Cardiac muscle cell (in vitro differentiated cells and primary cell): ENCODE measurements around the gene PHTF1. TPM values are rescaled to one million over a fixed set of nuclear protein-coding genes. Genes with fewer than 3 reads are reported as not detected.

ENCODE experiments used
- DNase-seq, 2 donors: peaks; one replicate each; pipeline versions ENCODE4 v3.0.0 to v3.0.0-alpha.2; 2010 to 2017; ENCODE audit warnings: low read depth in 1 of 2, low spot score in 1 of 2
- H3K27ac ChIP-seq: fragments of 200-600 bp; sonication (generic); 2 replicates; pipeline ENCODE4 v1.5.1; 2016
- H3K27me3 ChIP-seq: fragments of 200-600 bp; sonication (generic); 2 replicates; pipeline ENCODE4 v1.6.0; 2016; ENCODE audit warnings: control low read depth
- H3K36me3 ChIP-seq: fragments of 200-600 bp; sonication (generic); 2 replicates; pipeline ENCODE4 v1.5.1; 2016; ENCODE audit warnings: control low read depth
- H3K4me1 ChIP-seq: fragments of 200-600 bp; sonication (generic); 2 replicates; pipeline ENCODE4 v1.8.1; 2017; ENCODE audit warnings: low read depth, mild to moderate bottlenecking, mixed run types
- H3K4me3 ChIP-seq: fragments of 200-600 bp; sonication (generic); 2 replicates; pipeline ENCODE4 v1.5.1; 2016; ENCODE audit warnings: mild to moderate bottlenecking
- H3K9me3 ChIP-seq: fragments of 200-600 bp; sonication (generic); 2 replicates; pipeline ENCODE4 v1.5.1; 2017; ENCODE audit warnings: low read depth, mild to moderate bottlenecking, control low read depth
- polyA plus RNA-seq: library from polyadenylated mRNA; unstranded; fragments of >200 nt; fragmentation: Nextera tagmentation; extraction: Ambion mirVana; gene quantifications from 2 replicates; pipeline ENCODE4 v1.2.1, GENCODE V29; 2016
- total RNA-seq: library from RNA; depleted of rRNA; stranded (reverse); fragments of >200 nt; gene quantifications from 2 replicates; pipeline ENCODE4 v1.2.3, GENCODE V29; 2016
- TF ChIP-seq, protein P1 (sequence below): IDR thresholded peaks from 2 replicates; pipeline ENCODE4 v1.5.1; 2012; ENCODE audit warnings: low read depth, mild to moderate bottlenecking, low read length

The PHTF1 gene
- total and polyA plus RNA-seq, 2 experiments from 2014 or later: 40.5 to 45.2 TPM

DNA sequence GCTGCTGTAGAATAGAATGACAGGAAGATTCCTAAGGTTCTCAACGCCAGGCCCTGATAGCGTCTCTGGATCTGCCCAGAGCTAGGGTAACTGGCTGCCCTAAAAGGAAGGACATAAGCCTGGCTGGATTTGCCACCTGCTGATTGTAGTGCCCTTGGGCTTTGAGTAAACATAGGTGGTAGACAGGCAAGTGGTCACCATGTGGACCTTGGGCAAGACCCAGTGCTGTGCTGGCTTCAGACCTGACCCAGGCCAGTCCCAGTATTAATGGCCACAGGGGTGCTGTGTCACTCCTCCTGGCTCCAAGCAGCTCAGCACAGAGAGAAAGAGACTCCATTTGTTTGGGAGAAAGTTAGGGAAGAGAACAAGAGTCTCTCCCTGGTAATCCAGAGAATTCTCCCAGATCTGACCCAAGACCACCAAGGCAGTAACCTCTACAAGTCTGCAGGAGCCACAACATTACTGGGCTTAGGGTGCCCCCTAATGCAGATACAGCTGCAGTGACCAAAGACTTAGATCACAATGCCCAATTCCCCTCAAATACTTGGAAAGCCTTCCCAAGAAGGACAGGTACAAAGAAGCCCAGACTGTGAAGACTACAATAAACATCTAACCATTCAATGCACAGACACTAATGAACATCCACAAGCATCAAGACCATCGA lies 44.5 kb downstream of the PHTF1 start:
- no peak for DNase-seq
- H3K9me3 ChIP-seq: no peaks in the 10 kb centered on the region
- H3K36me3 ChIP-seq: peaks cover 11% of the 10 kb centered on the region
- H3K27me3 ChIP-seq: no peaks in the 10 kb centered on the region
- H3K4me3 ChIP-seq: no peak overlapping the region
- TF ChIP-seq, protein P1, sequence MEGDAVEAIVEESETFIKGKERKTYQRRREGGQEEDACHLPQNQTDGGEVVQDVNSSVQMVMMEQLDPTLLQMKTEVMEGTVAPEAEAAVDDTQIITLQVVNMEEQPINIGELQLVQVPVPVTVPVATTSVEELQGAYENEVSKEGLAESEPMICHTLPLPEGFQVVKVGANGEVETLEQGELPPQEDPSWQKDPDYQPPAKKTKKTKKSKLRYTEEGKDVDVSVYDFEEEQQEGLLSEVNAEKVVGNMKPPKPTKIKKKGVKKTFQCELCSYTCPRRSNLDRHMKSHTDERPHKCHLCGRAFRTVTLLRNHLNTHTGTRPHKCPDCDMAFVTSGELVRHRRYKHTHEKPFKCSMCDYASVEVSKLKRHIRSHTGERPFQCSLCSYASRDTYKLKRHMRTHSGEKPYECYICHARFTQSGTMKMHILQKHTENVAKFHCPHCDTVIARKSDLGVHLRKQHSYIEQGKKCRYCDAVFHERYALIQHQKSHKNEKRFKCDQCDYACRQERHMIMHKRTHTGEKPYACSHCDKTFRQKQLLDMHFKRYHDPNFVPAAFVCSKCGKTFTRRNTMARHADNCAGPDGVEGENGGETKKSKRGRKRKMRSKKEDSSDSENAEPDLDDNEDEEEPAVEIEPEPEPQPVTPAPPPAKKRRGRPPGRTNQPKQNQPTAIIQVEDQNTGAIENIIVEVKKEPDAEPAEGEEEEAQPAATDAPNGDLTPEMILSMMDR: no peak
- H3K4me1 ChIP-seq: no peaks in the 10 kb centered on the region
- H3K27ac ChIP-seq: no peak overlapping the region

DNA sequence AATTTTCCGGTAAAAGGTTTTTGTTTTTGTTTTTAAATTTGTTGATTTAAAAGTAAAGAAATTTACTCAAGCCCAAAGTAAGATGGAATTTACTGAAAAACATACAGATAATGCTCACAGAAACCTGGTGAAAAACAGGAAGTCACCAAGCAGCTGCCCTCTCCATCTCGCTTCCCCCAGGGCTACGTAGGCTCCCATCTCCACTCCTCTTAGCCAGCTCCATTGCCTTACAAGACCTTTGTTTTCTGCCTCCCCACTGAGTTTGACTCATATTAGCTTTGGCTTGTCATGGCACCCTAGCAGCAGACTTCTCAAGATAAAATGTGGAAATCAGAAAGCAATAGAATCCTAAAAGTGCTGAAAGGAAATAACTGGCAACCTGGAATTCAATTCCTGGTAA lies 57.9 kb downstream of the PHTF1 start:
- Histone ChIP-seq H3K27me3 (no peaks in the 10 kb centered on the region), H3K36me3 (peaks cover 26% of the 10 kb centered on the region), H3K27ac (no peak overlapping the region), H3K4me3 (no peak overlapping the region), H3K4me1 (no peaks in the 10 kb centered on the region), H3K9me3 (no peaks in the 10 kb centered on the region)
- TF ChIP-seq, protein P1: no peak
- peak in 1 of 2 donors; percentile 10 for DNase-seq

DNA sequence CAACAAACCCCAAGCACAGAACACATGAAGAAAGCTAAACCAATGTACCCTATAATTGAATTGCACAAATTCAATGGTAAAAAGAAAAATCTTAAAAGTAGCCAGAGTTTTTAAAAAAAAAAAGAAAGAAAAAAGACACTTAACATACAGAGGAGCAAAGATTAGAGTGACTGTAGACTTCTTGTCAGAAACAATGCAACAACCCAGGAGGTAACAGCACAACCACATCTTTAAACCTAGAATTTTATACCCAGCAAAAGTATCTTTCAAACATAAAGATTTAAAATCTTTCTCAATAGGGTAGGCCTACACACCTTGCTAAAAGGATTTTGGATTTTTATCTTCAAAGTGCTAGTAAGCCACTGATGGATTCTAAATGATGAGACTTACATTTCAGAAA lies 64.4 kb downstream of the PHTF1 start:
- Histone ChIP-seq H3K9me3 (no peaks in the 10 kb centered on the region), H3K27me3 (no peaks in the 10 kb centered on the region), H3K36me3 (peaks cover 14% of the 10 kb centered on the region), H3K4me3 (no peak overlapping the region), H3K27ac (no peak overlapping the region), H3K4me1 (no peaks in the 10 kb centered on the region)
- DNase-seq: no peak
- TF ChIP-seq, protein P1: no peak

DNA sequence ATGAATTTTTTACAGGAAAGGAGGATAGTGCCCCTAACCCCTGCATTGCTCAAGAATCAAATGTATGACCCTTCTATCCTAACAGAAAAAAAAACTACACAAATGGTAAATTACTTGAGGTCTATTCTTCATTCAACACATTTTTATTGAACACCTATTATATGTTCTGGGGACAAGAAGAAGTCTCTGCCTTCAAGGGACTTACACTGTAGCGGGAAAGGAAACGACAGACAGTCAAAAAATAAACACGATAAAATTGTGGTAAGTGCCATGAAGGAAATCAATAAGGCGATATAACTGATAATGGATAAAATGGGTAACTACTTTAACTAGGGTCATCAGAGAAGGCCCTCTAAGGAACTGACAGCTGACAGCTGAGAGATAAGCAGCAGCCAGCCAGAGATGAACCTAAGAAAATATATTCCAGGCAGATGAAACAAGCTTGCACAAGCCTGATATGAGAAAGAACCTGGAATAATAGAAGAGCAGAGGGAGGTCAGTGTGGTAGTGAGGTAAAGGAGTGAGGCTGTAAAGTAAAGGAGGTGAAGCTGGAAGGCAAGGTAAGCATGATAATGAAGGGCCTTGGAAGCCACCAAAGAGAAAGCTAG lies 66.4 kb downstream of the PHTF1 start:
- Histone ChIP-seq H3K4me1 (no peaks in the 10 kb centered on the region), H3K36me3 (peaks cover 9% of the 10 kb centered on the region)
- TF ChIP-seq, protein P1: no peak

DNA sequence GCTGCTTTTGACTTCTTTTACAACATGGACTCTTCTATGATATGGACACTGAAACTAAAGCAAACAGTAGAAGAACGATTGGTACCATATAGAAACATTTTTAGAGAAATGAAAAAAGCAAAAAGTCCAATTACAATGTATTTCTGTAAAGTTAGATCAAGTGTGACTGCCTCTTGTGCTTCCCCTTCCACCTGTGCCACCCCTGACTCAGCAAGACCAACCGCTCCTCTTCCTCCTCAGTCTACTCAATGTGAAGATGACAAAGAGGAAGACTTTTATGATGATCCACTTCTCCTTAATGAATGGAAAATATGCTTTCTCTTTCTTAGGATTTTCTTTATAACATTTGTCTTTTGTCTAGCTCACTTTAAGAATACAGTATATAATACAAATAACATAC lies 66.9 kb downstream of the PHTF1 start:
- H3K27ac ChIP-seq: no peak overlapping the region
- H3K4me1 ChIP-seq: no peaks in the 10 kb centered on the region
- H3K9me3 ChIP-seq: no peaks in the 10 kb centered on the region
- H3K4me3 ChIP-seq: no peak overlapping the region
- DNase-seq: no peak
- TF ChIP-seq, protein P1: no peak
- peaks cover 7% of the 10 kb centered on the region for H3K36me3 ChIP-seq
- H3K27me3 ChIP-seq: no peaks in the 10 kb centered on the region

More for the DNA sequence above, 66.4 kb downstream of the PHTF1 start:
- no peak for DNase-seq
- Histone ChIP-seq H3K27me3 (no peaks in the 10 kb centered on the region), H3K27ac (no peak overlapping the region), H3K9me3 (no peaks in the 10 kb centered on the region), H3K4me3 (no peak overlapping the region)
